ENCODE results near the gene WIPF1. TPM values are rescaled to one million over a fixed set of nuclear protein-coding genes. Genes with fewer than 3 reads are reported as not detected.

Gene WIPF1
- total RNA-seq, 2 donors from 2014 or later = 7.2 to 19.0 TPM

DNA sequence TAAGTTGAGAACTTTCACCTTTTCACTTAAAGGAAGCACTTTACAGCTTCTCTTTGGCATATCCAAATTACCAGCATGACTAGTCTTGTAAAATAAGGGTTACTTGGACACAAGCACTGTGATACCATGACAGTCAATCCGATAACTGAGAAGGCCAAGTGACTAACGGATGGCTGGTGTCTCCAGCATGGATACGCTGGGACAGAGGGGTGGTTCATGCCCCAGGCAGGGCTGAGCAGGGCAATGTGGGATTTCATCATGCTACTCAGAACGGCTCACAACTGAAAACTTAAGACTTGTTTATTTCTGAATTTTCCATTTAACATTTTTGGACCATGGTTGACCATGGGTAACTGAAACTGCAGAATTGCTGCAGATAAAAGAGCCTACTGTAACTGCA is 67.7 kb downstream of the WIPF1 start:
- DNase-seq (ENCODE audit: low spot score) = no peak
- TF ChIP-seq POLR2A (IDR thresholded peaks at IDR 0.05) (no peak), POLR2AphosphoS5 (IDR thresholded peaks at IDR 0.05) (no peak)
- TF ChIP-seq, protein P1, sequence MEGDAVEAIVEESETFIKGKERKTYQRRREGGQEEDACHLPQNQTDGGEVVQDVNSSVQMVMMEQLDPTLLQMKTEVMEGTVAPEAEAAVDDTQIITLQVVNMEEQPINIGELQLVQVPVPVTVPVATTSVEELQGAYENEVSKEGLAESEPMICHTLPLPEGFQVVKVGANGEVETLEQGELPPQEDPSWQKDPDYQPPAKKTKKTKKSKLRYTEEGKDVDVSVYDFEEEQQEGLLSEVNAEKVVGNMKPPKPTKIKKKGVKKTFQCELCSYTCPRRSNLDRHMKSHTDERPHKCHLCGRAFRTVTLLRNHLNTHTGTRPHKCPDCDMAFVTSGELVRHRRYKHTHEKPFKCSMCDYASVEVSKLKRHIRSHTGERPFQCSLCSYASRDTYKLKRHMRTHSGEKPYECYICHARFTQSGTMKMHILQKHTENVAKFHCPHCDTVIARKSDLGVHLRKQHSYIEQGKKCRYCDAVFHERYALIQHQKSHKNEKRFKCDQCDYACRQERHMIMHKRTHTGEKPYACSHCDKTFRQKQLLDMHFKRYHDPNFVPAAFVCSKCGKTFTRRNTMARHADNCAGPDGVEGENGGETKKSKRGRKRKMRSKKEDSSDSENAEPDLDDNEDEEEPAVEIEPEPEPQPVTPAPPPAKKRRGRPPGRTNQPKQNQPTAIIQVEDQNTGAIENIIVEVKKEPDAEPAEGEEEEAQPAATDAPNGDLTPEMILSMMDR (IDR thresholded peaks at IDR 0.05) = no peak
- H3K27ac ChIP-seq = no peak overlapping the region
- intact Hi-C loops (cut with DNase I) = no loop called here
- no peaks in the 10 kb centered on the region for H3K36me3 ChIP-seq
- H3K4me3 ChIP-seq = no peak overlapping the region
- WGBS = 87% methylated on average over 4 of the region's 4 CpGs
- no peaks in the 10 kb centered on the region for H3K4me1 ChIP-seq (replicated peaks)
- H3K9me3 ChIP-seq = no peaks in the 10 kb centered on the region
- H3K27me3 ChIP-seq (replicated peaks; ENCODE audit: insufficient read depth) = no peaks in the 10 kb centered on the region

DNA sequence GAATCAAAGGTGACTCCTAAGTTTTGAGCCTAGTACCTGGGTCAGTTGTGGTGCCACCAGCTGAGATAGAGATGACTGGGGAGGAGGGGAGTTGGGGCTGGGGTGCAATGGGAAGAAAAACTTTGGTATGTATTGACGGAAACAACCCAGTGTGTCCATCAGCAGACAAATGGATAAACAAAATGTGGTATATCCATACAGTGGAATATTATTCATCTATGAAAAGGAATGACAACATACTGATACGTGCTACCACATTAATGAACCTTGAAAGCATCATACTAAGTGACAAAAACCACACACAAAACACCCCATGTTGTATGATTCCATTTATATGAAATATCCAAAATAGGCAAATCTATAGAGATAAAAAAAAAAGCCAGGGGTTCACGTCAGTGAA is 69.6 kb downstream of the WIPF1 start:
- H3K4me3 ChIP-seq = no peak overlapping the region
- H3K4me1 ChIP-seq (replicated peaks) = no peaks in the 10 kb centered on the region
- H3K27ac ChIP-seq = no peak overlapping the region
- TF ChIP-seq POLR2AphosphoS5 (IDR thresholded peaks at IDR 0.05) (no peak), POLR2A (IDR thresholded peaks at IDR 0.05) (no peak)
- TF ChIP-seq, protein P1 (IDR thresholded peaks at IDR 0.05) = no peak
- no peaks in the 10 kb centered on the region for H3K9me3 ChIP-seq
- intact Hi-C loops (cut with DNase I) = no loop called here
- no peaks in the 10 kb centered on the region for H3K36me3 ChIP-seq
- WGBS = 95% methylated on average over 3 of the region's 3 CpGs
- no peaks in the 10 kb centered on the region for H3K27me3 ChIP-seq (replicated peaks; ENCODE audit: insufficient read depth)
- no peak for DNase-seq (ENCODE audit: low spot score)

DNA sequence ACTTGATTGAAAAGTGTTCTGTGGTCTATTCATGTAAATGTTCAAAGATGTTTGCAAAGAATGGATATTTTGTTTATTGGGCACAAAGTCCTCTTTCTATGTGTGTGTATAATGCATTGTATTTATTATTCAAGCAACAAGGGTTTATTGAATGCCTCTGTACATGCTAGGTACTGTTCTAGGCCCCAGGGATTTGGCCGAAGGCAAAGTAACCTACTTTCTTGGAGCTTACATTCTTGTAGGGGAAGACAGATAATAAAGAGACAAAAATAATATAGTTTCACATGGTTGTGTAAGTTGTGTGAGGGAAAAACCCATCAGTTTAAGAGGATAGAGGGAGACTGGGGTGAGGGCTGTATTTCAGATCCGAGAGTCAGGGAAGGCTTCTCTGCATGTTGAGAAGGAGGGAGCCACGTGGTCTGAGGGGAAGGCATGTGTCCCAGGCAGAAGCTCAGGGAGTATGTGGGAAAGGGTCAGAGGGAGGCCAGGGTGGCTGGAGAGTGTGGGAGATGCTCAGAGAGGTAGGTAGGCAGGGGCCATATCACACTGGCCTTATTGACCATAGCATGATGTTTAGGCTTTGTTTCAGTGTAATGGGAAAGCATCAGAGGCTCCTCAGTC is 70.4 kb downstream of the WIPF1 start:
- no peaks in the 10 kb centered on the region for H3K36me3 ChIP-seq
- no peak for DNase-seq (ENCODE audit: low spot score)
- TF ChIP-seq, protein P1 (IDR thresholded peaks at IDR 0.05) = no peak
- TF ChIP-seq POLR2A (IDR thresholded peaks at IDR 0.05) (no peak), POLR2AphosphoS5 (IDR thresholded peaks at IDR 0.05) (no peak)
- H3K4me3 ChIP-seq = no peak overlapping the region
- intact Hi-C loops (cut with DNase I) = no loop called here
- H3K9me3 ChIP-seq = no peaks in the 10 kb centered on the region
- WGBS = 92% methylated on average over 3 of the region's 3 CpGs
- no peak overlapping the region for H3K27ac ChIP-seq
- no peaks in the 10 kb centered on the region for H3K4me1 ChIP-seq (replicated peaks)
- no peaks in the 10 kb centered on the region for H3K27me3 ChIP-seq (replicated peaks; ENCODE audit: insufficient read depth)

DNA sequence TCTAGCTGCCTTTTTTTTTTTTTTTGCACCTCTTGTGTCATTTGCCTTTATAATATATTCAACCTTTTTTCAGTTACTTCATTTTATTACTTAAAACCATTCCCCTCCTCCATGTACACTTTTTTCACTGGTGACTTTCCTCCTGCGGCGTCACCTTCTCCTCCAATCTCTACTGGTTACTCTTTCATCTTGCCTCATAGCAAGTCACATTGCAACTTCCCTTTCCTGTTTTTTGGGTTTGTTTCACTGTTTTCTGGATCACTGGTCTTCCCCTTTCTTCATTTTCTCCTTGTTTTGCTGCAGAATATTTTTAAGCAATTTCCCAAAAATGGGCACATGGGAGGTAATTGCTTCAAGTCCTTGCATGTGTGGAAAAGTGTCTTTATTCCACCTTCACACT is 73.1 kb downstream of the WIPF1 start:
- Histone ChIP-seq H3K4me1 (replicated peaks) (no peaks in the 10 kb centered on the region), H3K27me3 (replicated peaks; ENCODE audit: insufficient read depth) (no peaks in the 10 kb centered on the region), H3K4me3 (no peak overlapping the region), H3K9me3 (no peaks in the 10 kb centered on the region), H3K27ac (no peak overlapping the region), H3K36me3 (no peaks in the 10 kb centered on the region)
- DNase-seq (ENCODE audit: low spot score) = no peak
- TF ChIP-seq POLR2A (IDR thresholded peaks at IDR 0.05) = no peak
- TF ChIP-seq, protein P1 (IDR thresholded peaks at IDR 0.05) = no peak
- no peak for TF ChIP-seq POLR2AphosphoS5 (IDR thresholded peaks at IDR 0.05)
- WGBS = 91% methylated on average over 2 of the region's 2 CpGs
- intact Hi-C loops (cut with DNase I) = loop anchor here (5.0 kb wide), 1 partner anchor 62 kb away; no protein-coding TSS in a partner anchor

DNA sequence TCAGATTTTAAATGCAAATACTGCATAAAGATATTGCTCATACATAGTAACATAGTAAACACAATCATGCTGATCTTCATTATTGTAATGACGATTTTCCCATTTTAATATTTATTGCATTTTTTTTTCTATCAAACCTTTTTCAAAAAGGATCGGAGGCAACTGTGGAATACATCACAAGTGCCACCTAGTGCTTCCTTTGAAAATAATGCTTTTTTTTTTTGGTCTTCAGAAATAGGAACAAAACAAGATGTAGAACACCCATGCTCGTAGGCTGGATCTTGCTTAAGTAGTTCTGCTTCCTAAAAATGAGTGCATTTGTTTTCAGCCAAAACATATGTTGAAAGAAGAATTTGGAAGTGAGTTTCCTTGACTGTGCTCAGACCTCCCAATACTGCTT is 75.1 kb downstream of the WIPF1 start:
- 13% methylated on average over 3 of the region's 3 CpGs for WGBS
- no peaks in the 10 kb centered on the region for H3K36me3 ChIP-seq
- no peak overlapping the region for H3K27ac ChIP-seq
- TF ChIP-seq POLR2AphosphoS5 (IDR thresholded peaks at IDR 0.05) = no peak
- TF ChIP-seq, protein P1 (IDR thresholded peaks at IDR 0.05) = peak in 2 of 4 experiments; percentile 32 to 35
- H3K9me3 ChIP-seq = no peaks in the 10 kb centered on the region
- H3K4me3 ChIP-seq = no peak overlapping the region
- no peak for DNase-seq (ENCODE audit: low spot score)
- no peaks in the 10 kb centered on the region for H3K4me1 ChIP-seq (replicated peaks)
- intact Hi-C loops (cut with DNase I) = loop anchor here (5.0 kb wide), 1 partner anchor 60 kb away; no protein-coding TSS in a partner anchor
- H3K27me3 ChIP-seq (replicated peaks; ENCODE audit: insufficient read depth) = no peaks in the 10 kb centered on the region
